Measurements from ENCODE around the gene PARD3.

- no peak for TF ChIP-seq POLR2A (IDR thresholded peaks at IDR 0.05)
- TF ChIP-seq CTCF (IDR thresholded peaks at IDR 0.05) = no peak
- no peak for TF ChIP-seq POLR2AphosphoS5 (IDR thresholded peaks at IDR 0.05)
These were observed 698.3 kb downstream of the PARD3 start for GRCh38 chr10:34116681-34117271.
